Muscle of leg (tissue), 11 donors: ENCODE data around the gene GPC5. TPM values are rescaled to one million over a fixed set of nuclear protein-coding genes. Genes with fewer than 3 reads are reported as not detected.

Experiments
- DNase-seq: peaks from one replicate; pipeline ENCODE4 v3.0.0; 2013
- H3K27ac ChIP-seq: one replicate; pipeline ENCODE4 v1.5.1; 2013; ENCODE audit warnings: mild to moderate bottlenecking, low read length, control low read depth
- H3K27me3 ChIP-seq: one replicate; pipeline ENCODE4 v1.6.1; 2013; ENCODE audit warnings: low read length; ENCODE audit not compliant: control insufficient read depth, insufficient read depth
- H3K36me3 ChIP-seq: one replicate; pipeline ENCODE4 v1.6.1; 2013; ENCODE audit warnings: low read length; ENCODE audit not compliant: control insufficient read depth, insufficient read depth
- H3K4me1 ChIP-seq: one replicate; pipeline ENCODE4 v1.6.1; 2013; ENCODE audit warnings: low read length; ENCODE audit not compliant: control insufficient read depth, insufficient read depth
- H3K4me3 ChIP-seq: one replicate; pipeline ENCODE4 v1.5.1; 2013; ENCODE audit warnings: low read length, control low read depth
- H3K9me3 ChIP-seq: replicated peaks from 2 replicates; pipeline ENCODE4 v1.6.1; 2013; ENCODE audit warnings: low read depth, low read length; ENCODE audit not compliant: control insufficient read depth
- WGBS: methylation state at CpG from one replicate; pipeline ENCODE4 v1.1.5; 2013; ENCODE audit warnings: missing lambda C conversion rate; ENCODE audit not compliant: insufficient coverage; 5-methylcytosine and 5-hydroxymethylcytosine counted together
- polyA plus RNA-seq, 8 donors: library from polyadenylated mRNA; unstranded; fragments of 120-200 nt; gene quantifications; one replicate each; pipeline versions ENCODE4 v1.2.1 to v1.2.3, GENCODE V29; 2013; ENCODE audit warnings: inconsistent platforms in 1 of 8, low replicate concordance in 1 of 8; ENCODE audit not compliant: insufficient read length in 8 of 8, insufficient read depth in 1 of 8
- total RNA-seq: library from RNA; stranded (reverse); fragments of 120-200 nt; gene quantifications from one replicate; pipeline ENCODE4 v1.2.4, GENCODE V29; 2013

The GPC5 gene
- total and polyA plus RNA-seq, 9 donors, result 0.15 to 2.1 (median 0.40) TPM

DNA sequence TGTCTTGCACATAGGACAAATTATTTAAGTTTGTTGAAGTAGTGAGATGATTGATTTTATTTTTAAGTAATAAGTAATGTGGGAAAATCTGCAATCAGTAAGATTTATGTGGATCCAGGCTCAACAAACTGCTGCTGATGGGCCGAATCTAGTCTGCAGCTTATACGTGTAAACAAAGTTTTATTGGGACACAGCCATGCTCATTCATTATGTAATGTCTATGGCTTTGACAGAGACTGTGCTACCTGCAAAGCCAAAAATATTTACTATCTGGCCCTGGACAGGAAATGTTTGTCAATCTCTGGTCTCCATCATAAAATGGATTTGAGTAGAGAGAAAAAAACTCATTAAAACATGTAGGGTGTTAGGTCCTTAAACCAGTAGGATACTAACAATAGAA is 728.0 kb downstream of the GPC5 start:
- Histone ChIP-seq H3K9me3 (no peaks in the 10 kb centered on the region), H3K4me3 (no peak overlapping the region), H3K36me3 (no peaks in the 10 kb centered on the region), H3K27me3 (no peaks in the 10 kb centered on the region), H3K27ac (no peak overlapping the region), H3K4me1 (no peaks in the 10 kb centered on the region)
- WGBS, result no CpG with 5 or more reads among the region's 2 CpGs
- DNase-seq, result no peak

DNA sequence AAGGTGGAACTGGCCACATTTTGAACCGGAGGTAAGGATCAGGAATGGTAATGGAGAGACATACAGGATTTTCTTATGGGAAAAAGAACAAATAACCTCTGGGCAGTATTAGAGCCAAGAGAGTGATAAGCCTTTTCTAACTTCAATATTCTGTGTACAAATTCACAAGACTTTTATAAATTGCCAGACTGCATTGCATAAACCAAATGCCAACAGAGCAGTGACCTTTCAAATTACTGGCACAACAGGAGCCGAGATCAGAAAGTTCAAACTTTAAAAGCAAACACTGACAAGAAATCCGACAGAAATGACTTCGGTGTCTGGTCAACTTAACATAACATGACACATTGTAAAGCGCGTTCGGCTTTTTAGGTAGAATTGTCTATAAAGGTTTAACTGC is 737.1 kb downstream of the GPC5 start:
- Histone ChIP-seq H3K36me3 (no peaks in the 10 kb centered on the region), H3K4me3 (no peak overlapping the region), H3K4me1 (no peaks in the 10 kb centered on the region), H3K27ac (no peak overlapping the region), H3K9me3 (no peaks in the 10 kb centered on the region), H3K27me3 (no peaks in the 10 kb centered on the region)
- no peak for DNase-seq
- WGBS, result 17% methylated on average over 1 of the region's 7 CpGs

DNA sequence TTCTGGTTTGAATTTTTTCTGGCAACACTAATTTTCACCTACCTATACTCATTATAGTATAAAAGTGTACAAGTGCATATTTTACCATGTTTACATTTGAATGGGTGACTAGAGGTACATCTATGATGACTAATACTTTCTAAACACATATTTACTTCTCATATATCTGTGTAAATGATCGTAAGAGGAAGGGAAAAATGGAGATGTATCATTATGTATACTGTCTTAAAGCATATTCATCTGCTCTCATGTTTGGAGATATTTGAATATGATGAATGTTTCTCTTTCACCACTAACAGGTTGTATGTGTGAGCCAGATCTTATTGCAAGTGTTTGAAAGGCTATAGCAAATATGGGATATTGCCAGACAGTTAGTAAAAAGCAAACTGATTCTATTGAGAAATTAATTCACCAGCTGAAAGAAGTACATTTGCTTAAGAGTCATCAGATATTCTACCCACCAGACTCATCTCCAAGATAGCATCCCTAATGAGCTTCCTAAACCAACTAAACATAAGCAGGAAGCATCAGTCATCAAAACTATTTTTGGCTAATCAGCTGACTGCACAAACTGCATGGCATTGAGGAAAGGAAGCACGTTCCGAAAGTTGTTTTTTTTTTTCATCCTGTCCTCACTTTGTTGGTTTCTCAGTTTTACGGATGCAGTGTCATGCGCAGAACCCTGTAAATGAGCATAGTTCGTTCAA is 738.2 kb downstream of the GPC5 start:
- no peak for DNase-seq
- H3K27me3 ChIP-seq, result no peaks in the 10 kb centered on the region
- H3K36me3 ChIP-seq, result no peaks in the 10 kb centered on the region
- no peaks in the 10 kb centered on the region for H3K9me3 ChIP-seq
- H3K4me1 ChIP-seq, result no peaks in the 10 kb centered on the region
- no peak overlapping the region for H3K4me3 ChIP-seq
- H3K27ac ChIP-seq, result no peak overlapping the region
- WGBS, result 36% methylated on average over 2 of the region's 6 CpGs

DNA sequence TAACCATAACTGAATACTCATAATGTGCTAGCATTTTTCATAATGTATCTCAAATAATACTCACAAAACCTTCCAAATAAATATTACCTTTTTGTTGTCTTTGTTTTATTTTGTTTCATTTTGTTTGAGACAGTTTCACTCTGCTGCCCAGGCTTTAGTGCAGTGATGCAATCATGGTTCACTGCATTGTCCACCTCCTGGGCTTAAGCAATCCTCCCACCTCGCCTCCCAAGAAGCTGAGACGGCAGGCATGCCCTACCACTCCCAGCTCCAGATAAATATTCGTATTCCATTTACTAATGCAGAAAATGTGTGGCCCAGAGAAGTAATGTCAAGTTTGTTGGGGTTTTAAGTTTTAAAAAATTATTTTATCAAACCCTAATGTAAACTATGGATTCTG is 739.1 kb downstream of the GPC5 start:
- Histone ChIP-seq H3K4me1 (no peaks in the 10 kb centered on the region), H3K36me3 (no peaks in the 10 kb centered on the region), H3K4me3 (no peak overlapping the region), H3K27me3 (no peaks in the 10 kb centered on the region), H3K27ac (no peak overlapping the region), H3K9me3 (no peaks in the 10 kb centered on the region)
- WGBS, result no CpG with 5 or more reads among the region's 3 CpGs
- DNase-seq, result no peak

DNA sequence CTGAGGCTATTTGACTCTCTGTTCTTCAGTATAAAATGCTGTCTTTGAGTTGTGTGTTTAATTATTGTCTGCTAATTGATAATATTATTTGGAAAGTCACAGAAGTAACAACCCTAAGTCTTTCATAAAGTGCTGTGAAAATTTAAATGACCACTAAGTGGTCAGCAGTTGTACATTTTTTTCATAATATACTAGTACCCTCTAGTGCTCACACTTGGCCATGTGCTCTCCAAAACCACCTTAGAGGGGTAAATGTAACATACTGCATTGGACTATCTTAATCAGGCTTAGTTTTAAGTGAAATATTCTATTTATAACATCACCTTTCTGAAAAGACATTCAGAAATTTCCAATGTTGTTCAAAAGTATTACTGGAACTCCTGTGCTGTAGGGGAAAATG is 745.3 kb downstream of the GPC5 start:
- DNase-seq, result peak; percentile 7
- Histone ChIP-seq H3K4me1 (no peaks in the 10 kb centered on the region), H3K4me3 (no peak overlapping the region), H3K36me3 (no peaks in the 10 kb centered on the region), H3K27ac (no peak overlapping the region), H3K9me3 (no peaks in the 10 kb centered on the region), H3K27me3 (no peaks in the 10 kb centered on the region)

DNA sequence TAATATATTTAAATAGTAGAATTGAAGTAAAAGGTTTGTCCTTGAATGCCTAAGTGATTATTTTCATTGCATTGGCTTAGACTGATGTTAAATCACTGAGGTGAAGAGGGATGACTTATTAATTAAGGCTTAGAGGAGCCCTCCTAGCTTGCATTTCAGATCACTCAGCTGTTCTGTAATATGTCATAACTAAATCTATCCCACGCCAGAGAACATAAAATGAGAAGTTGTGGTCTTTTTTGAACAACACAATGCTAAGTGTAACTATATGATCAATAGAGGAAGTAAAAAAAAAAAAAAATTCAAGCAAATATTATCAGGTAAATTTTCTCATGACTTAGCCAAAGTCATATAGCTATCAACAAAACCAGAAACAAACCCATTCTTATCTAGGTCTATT is 752.2 kb downstream of the GPC5 start:
- no CpG with 5 or more reads among the region's 1 CpG for WGBS
- Histone ChIP-seq H3K4me3 (no peak overlapping the region), H3K9me3 (no peaks in the 10 kb centered on the region), H3K27ac (no peak overlapping the region), H3K4me1 (no peaks in the 10 kb centered on the region), H3K36me3 (no peaks in the 10 kb centered on the region), H3K27me3 (no peaks in the 10 kb centered on the region)
- no peak for DNase-seq

DNA sequence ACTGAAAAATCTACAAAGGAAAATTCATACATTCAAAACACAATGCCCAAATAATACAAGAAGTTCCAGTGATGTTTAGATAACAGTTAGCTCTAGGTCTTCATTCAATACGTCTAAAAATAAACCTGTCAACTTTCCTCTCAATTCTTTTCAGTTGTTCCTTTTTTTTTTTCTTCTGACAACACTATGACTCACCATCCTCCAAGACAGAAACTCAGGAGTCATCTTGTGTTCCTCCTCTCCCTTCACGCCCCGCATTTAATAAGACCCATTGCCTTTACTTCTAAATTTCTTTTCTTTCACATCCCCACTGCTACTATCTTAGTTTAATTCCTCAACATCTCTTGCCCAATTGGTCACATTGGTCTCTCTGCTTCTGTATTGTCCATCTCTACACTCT is 759.9 kb downstream of the GPC5 start:
- Histone ChIP-seq H3K9me3 (no peaks in the 10 kb centered on the region), H3K36me3 (no peaks in the 10 kb centered on the region), H3K4me1 (no peaks in the 10 kb centered on the region), H3K27ac (no peak overlapping the region), H3K27me3 (no peaks in the 10 kb centered on the region), H3K4me3 (no peak overlapping the region)
- 25% methylated on average over 2 of the region's 3 CpGs for WGBS
- DNase-seq, result no peak

DNA sequence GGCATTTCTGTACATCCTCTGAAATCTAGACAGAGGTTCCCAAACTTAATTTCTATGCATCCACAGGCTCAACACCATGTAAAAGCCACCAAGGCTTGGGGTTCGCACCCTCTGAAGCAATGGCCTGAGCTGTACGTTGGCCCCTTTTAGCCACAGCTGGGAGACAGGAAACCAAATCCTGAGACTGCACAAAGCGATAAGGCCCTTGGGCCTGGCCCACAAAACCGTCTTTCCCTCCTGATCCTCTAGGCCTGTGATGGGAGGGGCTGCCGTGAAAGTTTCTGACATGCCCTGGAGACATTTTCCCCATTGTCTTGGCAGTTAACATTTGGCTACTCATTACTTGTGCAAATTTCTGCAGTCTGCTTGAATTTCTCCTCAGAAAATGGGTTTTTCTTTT is 766.4 kb downstream of the GPC5 start:
- H3K4me1 ChIP-seq, result no peaks in the 10 kb centered on the region
- H3K4me3 ChIP-seq, result no peak overlapping the region
- H3K27me3 ChIP-seq, result no peaks in the 10 kb centered on the region
- DNase-seq, result no peak
- no peaks in the 10 kb centered on the region for H3K9me3 ChIP-seq
- no peak overlapping the region for H3K27ac ChIP-seq
- H3K36me3 ChIP-seq, result no peaks in the 10 kb centered on the region
- WGBS, result 71% methylated on average over 4 of the region's 5 CpGs

DNA sequence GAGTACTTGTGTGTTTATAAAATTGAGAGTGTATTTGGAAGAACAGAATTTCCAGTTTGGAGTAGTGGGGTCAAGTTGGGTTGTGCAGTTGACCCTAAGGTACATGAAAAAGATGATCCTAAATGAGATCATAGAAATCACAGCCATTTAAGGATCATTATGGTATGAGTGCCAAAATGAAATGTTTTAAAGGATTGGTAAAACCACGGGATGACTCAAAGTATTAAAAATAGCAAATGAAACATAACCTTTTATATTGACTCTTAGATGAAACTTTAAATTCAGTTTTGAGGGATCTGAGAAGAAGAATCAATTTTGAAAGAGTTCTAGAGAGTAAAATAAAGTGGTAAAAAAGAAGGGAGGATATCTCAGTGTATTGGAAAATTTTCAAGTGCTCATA is 773.8 kb downstream of the GPC5 start:
- H3K4me3 ChIP-seq, result no peak overlapping the region
- H3K27ac ChIP-seq, result no peak overlapping the region
- no peaks in the 10 kb centered on the region for H3K36me3 ChIP-seq
- no peaks in the 10 kb centered on the region for H3K9me3 ChIP-seq
- H3K4me1 ChIP-seq, result no peaks in the 10 kb centered on the region
- WGBS, result no CpG with 5 or more reads among the region's 1 CpG
- no peak for DNase-seq
- no peaks in the 10 kb centered on the region for H3K27me3 ChIP-seq

DNA sequence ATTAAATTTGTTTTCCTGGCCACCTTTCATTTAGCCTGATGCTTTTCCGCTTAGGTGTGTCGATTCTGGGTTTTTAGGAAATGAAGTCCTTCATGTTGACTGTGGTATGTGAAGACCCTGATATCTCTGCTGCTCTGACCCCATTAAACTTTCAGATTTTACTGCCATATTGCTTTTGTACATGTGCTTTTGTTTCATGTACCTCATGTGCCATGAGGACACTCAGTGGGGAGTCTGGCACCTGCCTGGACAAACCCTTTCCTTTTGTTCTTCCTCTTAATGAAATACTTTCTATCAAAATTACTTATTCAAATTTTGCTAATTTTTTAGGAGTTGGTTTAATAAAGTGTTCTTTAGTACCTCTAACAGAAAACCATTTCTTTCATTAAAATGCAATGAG is 774.8 kb downstream of the GPC5 start:
- WGBS, result 100% methylated on average over 2 of the region's 2 CpGs
- DNase-seq, result no peak

DNA sequence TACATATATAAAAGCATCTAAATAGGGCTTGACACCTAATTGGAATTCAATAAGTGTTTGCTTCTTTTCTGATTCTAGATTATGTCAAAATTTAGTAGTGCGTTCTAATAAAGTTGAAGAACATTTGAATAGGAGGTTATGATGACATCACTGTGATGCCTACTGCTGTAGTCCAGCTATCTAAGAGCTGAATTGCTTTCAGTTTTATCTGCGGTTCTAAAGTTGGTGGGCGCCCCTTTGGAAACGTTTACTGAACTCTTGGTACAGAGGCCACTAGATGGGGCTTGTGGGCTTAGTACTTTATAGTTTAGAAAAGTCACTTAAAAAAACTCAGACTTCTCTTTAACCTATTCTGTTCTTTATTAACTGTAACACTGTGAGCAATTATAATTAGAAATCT is 776.9 kb downstream of the GPC5 start:
- H3K27me3 ChIP-seq, result no peaks in the 10 kb centered on the region
- DNase-seq, result peak; percentile 52
- H3K27ac ChIP-seq, result no peak overlapping the region

More for the DNA sequence above, 774.8 kb downstream of the GPC5 start:
- no peaks in the 10 kb centered on the region for H3K9me3 ChIP-seq
- no peaks in the 10 kb centered on the region for H3K27me3 ChIP-seq
- no peaks in the 10 kb centered on the region for H3K4me1 ChIP-seq
- no peaks in the 10 kb centered on the region for H3K36me3 ChIP-seq
- H3K4me3 ChIP-seq, result no peak overlapping the region
- H3K27ac ChIP-seq, result no peak overlapping the region

More for the DNA sequence above, 776.9 kb downstream of the GPC5 start:
- no peaks in the 10 kb centered on the region for H3K4me1 ChIP-seq
- WGBS, result no CpG with 5 or more reads among the region's 4 CpGs
- H3K4me3 ChIP-seq, result no peak overlapping the region
- no peaks in the 10 kb centered on the region for H3K9me3 ChIP-seq
- H3K36me3 ChIP-seq, result no peaks in the 10 kb centered on the region
